HEK293 (cell line): Measurements from ENCODE around the gene NATD1.

Experiments
- ZNF24 ChIP-seq: fragments of 450-650 bp; formaldehyde crosslinking; IDR thresholded peaks from 2 replicates; pipeline ENCODE4 v1.5.1; 2016; ENCODE audit warnings: missing biosample characterization, missing genetic modification characterization
- TF ChIP-seq, protein P1 (sequence below): fragments of 450-650 bp; formaldehyde crosslinking; IDR thresholded peaks from 2 replicates; pipeline ENCODE4 v1.5.1; 2016; ENCODE audit warnings: missing biosample characterization, missing genetic modification characterization
- TF ChIP-seq, protein P2 (sequence below): fragments of 450-650 bp; formaldehyde crosslinking; IDR thresholded peaks from 2 replicates; pipeline ENCODE4 v1.5.1; 2016; ENCODE audit warnings: missing biosample characterization, missing genetic modification characterization

GRCh38 chr17:21279582-21279981 is 26.4 kb upstream of the NATD1 start:
- TF ChIP-seq, protein P1, sequence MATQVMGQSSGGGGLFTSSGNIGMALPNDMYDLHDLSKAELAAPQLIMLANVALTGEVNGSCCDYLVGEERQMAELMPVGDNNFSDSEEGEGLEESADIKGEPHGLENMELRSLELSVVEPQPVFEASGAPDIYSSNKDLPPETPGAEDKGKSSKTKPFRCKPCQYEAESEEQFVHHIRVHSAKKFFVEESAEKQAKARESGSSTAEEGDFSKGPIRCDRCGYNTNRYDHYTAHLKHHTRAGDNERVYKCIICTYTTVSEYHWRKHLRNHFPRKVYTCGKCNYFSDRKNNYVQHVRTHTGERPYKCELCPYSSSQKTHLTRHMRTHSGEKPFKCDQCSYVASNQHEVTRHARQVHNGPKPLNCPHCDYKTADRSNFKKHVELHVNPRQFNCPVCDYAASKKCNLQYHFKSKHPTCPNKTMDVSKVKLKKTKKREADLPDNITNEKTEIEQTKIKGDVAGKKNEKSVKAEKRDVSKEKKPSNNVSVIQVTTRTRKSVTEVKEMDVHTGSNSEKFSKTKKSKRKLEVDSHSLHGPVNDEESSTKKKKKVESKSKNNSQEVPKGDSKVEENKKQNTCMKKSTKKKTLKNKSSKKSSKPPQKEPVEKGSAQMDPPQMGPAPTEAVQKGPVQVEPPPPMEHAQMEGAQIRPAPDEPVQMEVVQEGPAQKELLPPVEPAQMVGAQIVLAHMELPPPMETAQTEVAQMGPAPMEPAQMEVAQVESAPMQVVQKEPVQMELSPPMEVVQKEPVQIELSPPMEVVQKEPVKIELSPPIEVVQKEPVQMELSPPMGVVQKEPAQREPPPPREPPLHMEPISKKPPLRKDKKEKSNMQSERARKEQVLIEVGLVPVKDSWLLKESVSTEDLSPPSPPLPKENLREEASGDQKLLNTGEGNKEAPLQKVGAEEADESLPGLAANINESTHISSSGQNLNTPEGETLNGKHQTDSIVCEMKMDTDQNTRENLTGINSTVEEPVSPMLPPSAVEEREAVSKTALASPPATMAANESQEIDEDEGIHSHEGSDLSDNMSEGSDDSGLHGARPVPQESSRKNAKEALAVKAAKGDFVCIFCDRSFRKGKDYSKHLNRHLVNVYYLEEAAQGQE (tag by site-specific recombination), result no peak
- TF ChIP-seq, protein P2, sequence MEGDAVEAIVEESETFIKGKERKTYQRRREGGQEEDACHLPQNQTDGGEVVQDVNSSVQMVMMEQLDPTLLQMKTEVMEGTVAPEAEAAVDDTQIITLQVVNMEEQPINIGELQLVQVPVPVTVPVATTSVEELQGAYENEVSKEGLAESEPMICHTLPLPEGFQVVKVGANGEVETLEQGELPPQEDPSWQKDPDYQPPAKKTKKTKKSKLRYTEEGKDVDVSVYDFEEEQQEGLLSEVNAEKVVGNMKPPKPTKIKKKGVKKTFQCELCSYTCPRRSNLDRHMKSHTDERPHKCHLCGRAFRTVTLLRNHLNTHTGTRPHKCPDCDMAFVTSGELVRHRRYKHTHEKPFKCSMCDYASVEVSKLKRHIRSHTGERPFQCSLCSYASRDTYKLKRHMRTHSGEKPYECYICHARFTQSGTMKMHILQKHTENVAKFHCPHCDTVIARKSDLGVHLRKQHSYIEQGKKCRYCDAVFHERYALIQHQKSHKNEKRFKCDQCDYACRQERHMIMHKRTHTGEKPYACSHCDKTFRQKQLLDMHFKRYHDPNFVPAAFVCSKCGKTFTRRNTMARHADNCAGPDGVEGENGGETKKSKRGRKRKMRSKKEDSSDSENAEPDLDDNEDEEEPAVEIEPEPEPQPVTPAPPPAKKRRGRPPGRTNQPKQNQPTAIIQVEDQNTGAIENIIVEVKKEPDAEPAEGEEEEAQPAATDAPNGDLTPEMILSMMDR (tag by site-specific recombination), result no peak
- TF ChIP-seq ZNF24 (tag by site-specific recombination), result no peak
